ENCODE measurements around the gene B3GALT5.

DNA sequence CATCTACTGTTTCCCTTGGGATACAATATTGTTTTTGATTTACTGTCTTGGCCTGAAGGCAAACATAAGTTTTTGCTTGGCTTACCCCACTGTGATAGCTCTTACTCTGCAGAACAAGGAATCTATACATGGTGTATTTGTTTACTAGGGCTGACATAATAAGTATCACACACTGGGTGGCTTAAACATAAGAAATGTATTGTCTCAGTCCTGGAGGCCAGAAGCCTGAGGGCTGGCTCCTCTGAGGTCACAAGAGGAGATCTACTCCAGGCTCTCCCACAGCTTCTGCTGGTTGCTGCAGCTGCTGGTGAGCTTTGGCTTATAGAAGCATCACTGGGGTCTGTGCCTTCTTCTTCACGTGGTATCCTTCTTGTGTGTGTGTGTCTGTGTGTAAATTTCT is 101.6 kb downstream of the B3GALT5 start:
- TF ChIP-seq POLR2A (IDR thresholded peaks at IDR 0.05) (no peak), EP300 (IDR thresholded peaks at IDR 0.05) (no peak)
- TF ChIP-seq, protein P1, sequence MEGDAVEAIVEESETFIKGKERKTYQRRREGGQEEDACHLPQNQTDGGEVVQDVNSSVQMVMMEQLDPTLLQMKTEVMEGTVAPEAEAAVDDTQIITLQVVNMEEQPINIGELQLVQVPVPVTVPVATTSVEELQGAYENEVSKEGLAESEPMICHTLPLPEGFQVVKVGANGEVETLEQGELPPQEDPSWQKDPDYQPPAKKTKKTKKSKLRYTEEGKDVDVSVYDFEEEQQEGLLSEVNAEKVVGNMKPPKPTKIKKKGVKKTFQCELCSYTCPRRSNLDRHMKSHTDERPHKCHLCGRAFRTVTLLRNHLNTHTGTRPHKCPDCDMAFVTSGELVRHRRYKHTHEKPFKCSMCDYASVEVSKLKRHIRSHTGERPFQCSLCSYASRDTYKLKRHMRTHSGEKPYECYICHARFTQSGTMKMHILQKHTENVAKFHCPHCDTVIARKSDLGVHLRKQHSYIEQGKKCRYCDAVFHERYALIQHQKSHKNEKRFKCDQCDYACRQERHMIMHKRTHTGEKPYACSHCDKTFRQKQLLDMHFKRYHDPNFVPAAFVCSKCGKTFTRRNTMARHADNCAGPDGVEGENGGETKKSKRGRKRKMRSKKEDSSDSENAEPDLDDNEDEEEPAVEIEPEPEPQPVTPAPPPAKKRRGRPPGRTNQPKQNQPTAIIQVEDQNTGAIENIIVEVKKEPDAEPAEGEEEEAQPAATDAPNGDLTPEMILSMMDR (IDR thresholded peaks at IDR 0.05): no peak

Measured in gastroesophageal sphincter (tissue), 3 donors.